ENCODE results near the gene SHOC1. TPM values are rescaled to one million over a fixed set of nuclear protein-coding genes. Genes with fewer than 3 reads are reported as not detected.
A peak's percentile ranks its signal among the peaks of the same experiment; 100 is the strongest.

The SHOC1 gene
- total and polyA plus RNA-seq, 2 of the 4 experiments (the other 2 are of a cell fraction) = 0.03 TPM; not detected in 1

- Histone ChIP-seq H2BK20ac (ENCODE audit: low read depth, low read length) (no peak overlapping the region), H3K4ac (ENCODE audit: low read depth, low read length) (no peak overlapping the region; the same call in 1 of the 2 replicates), H2BK120ac (ENCODE audit: low read depth, low read length) (peak overlapping the region; percentile 3; the same call in 1 of the 2 replicates), H4K5ac (ENCODE audit: low read depth, low read length) (no peak overlapping the region), H3K79me1 (ENCODE audit: low read depth in 1 of 2, low read length in 2 of 2) (0 out of 4 replicates have a peak, but pooled peaks cover 0 to 3% of the 10 kb centered on the region in 2 experiments), H2AK5ac (ENCODE audit: low read depth, low read length) (no peak overlapping the region), H3K4me3 (ENCODE audit: insufficient read depth, low read depth, low read length) (no peak overlapping the region), H3K9me3 (ENCODE audit: control insufficient read depth, insufficient read depth, low read length) (no peaks in the 10 kb centered on the region), H3K14ac (replicated peaks; ENCODE audit: low read depth, low read length) (no peak overlapping the region), H3K9me1 (ENCODE audit: insufficient read depth, low read length) (peaks cover 3% of the 10 kb centered on the region; the same call in 1 of the 2 replicates), H2BK5ac (ENCODE audit: low read depth, low read length, poor library complexity, severe bottlenecking) (peak overlapping the region; percentile 20), H4K91ac (ENCODE audit: insufficient read depth, low read depth, low read length) (no peak overlapping the region), H3K56ac (ENCODE audit: extremely low read depth, insufficient read depth, low read length) (no peak overlapping the region), H3K9ac (ENCODE audit: low read depth, low read length) (no peak overlapping the region), H4K8ac (ENCODE audit: low read depth in 2 of 2, low read length in 2 of 2) (0 out of 4 replicates have a peak overlapping the region, but pooled peaks of 1 of the 2 experiments have one; percentile 10), H3K27me3 (ENCODE audit: control insufficient read depth, insufficient read depth, low read length) (no peaks in the 10 kb centered on the region), H3K18ac (ENCODE audit: low read depth, low read length) (no peak overlapping the region), H3K4me2 (ENCODE audit: low read depth, low read length) (no peak overlapping the region), H4K20me1 (ENCODE audit: insufficient read depth, low read length) (no peaks in the 10 kb centered on the region), H2AK9ac (replicated peaks; ENCODE audit: low read depth, low read length, poor library complexity) (no peak overlapping the region), H3K27ac (ENCODE audit: insufficient read depth, low read length) (no peak overlapping the region), H3K36me3 (ENCODE audit: control insufficient read depth, insufficient read depth, low read length) (no peaks in the 10 kb centered on the region), H3K4me1 (ENCODE audit: control insufficient read depth, insufficient read depth, low read length) (no peaks in the 10 kb centered on the region; the same call in 1 of the 2 replicates), H2AFZ (replicated peaks; ENCODE audit: low read length, poor library complexity) (no peak overlapping the region), H2BK15ac (ENCODE audit: low read depth, low read length) (no peak overlapping the region), H3K23ac (ENCODE audit: low read depth, low read length) (no peak overlapping the region)
- ATAC-seq (ENCODE audit: low read depth) = no peak
- BruUV-seq (replicated peaks) = no TSS peak
- intact Hi-C loops (cut with micrococcal nuclease) (no loop called here), in situ Hi-C loops (cut with MboI; ENCODE audit: low sequenced_read_pairs) (no loop called here), dilution Hi-C loops (cut with HindIII; ENCODE audit: low sequenced_read_pairs, unreplicated experiment) (no loop called here)
- no peak for TF ChIP-seq MAFK (IDR thresholded peaks at IDR 0.05; ENCODE audit: low read depth, low read length)
- TF ChIP-seq MXI1 (IDR thresholded peaks at IDR 0.05; ENCODE audit: borderline replicate concordance, low read depth, low read length) = no peak
- no peak for TF ChIP-seq CHD1 (IDR thresholded peaks at IDR 0.05; ENCODE audit: low read depth, low read length)
- TF ChIP-seq RAD21 (IDR thresholded peaks at IDR 0.05; ENCODE audit: low read length) = no peak
- no peak for TF ChIP-seq POLR2A (IDR thresholded peaks at IDR 0.05; ENCODE audit: low read depth, low read length)
- TF ChIP-seq CTCF (conservative IDR thresholded peaks at IDR 0.05; ENCODE audit: low read depth, low read length) = no peak
- no peak for TF ChIP-seq USF2 (IDR thresholded peaks at IDR 0.05; ENCODE audit: low read depth, low read length)
- no peak for TF ChIP-seq SMC3 (IDR thresholded peaks at IDR 0.05; ENCODE audit: low read depth, low read length)
- no peak for TF ChIP-seq BHLHE40 (IDR thresholded peaks at IDR 0.05; ENCODE audit: low read depth, low read length)
- TF ChIP-seq MAZ (IDR thresholded peaks at IDR 0.05; ENCODE audit: borderline replicate concordance, low read depth, low read length) = no peak
- TF ChIP-seq FOS (IDR thresholded peaks at IDR 0.05; ENCODE audit: low read depth, low read length) = no peak
- no peak for TF ChIP-seq RFX5 (IDR thresholded peaks at IDR 0.05; ENCODE audit: low read depth, low read length)
- no peak for TF ChIP-seq NFE2L2 (IDR thresholded peaks at IDR 0.05; ENCODE audit: low read depth, low read length)
- TF ChIP-seq RCOR1 (IDR thresholded peaks at IDR 0.05; ENCODE audit: insufficient replicate concordance, low read length) = no peak
- no peak for TF ChIP-seq ELK1 (IDR thresholded peaks at IDR 0.05; ENCODE audit: borderline replicate concordance, low read depth, low read length)
- no peak for TF ChIP-seq CEBPB (IDR thresholded peaks at IDR 0.05; ENCODE audit: low read depth, low read length)
- DNase-seq = no peak
- CTCF ChIA-PET = interaction anchor here (0.8 kb wide), 1 partner anchor 31 kb away, joined by 3 read pairs; no protein-coding TSS in a partner anchor
- WGBS, 2 experiments (ENCODE audit: extremely low coverage in 2 of 2, insufficient read length in 1 of 2) = 67% methylated on average over 1 of the region's 2 CpGs; no CpG with 5 or more reads in 1 of the 2 experiments
- POLR2A ChIA-PET (ENCODE audit: unreplicated experiment) = no interaction called here
These were observed 43.7 kb upstream of the SHOC1 start for GRCh38 chr9:111838439-111838838.

Data from IMR-90 (cell line).